Cortex of kidney (tissue), 1 donor: ENCODE data around the gene SMC6.

Experiments
- DNase-seq: peaks from one replicate; lab custom pipeline; 2025; lab: John Stamatoyannopoulos, UW

Gene SMC6

GRCh38 chr2:17615728-17616351, 137.8 kb downstream of the SMC6 start:
- DNase-seq: no peak

DNA sequence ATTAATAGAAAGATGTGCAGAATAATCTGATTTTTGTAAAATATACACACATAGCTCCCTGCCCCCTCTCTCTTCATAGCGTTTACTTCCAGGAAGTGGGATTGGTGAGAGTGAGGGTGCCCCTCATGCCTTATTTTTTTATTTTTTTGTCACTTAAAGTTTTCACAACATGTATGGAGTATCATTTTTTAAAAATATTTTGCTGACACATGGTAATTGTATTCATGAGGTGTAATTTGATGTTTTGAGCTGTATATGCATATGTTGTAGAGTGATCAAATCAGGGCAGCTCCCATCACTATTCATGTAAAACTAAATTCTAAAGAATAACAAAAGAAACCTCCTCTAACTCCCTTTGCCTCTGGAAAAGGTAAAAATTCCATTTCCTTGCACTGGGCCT, 138.5 kb downstream of the SMC6 start:
- DNase-seq: no peak

- DNase-seq: no peak
Observed at GRCh38 chr2:17614174-17614930, 139.3 kb downstream of the SMC6 start.
